ENCODE measurements around the gene CENPVL2.
A peak's percentile ranks its signal among the peaks of the same experiment; 100 is the strongest.
"Not testable (repeated sequence)": the region's sequence is repeated elsewhere in the genome, so short reads cannot be mapped to it uniquely, and the experiment has no call there.

The CENPVL2 gene

DNA sequence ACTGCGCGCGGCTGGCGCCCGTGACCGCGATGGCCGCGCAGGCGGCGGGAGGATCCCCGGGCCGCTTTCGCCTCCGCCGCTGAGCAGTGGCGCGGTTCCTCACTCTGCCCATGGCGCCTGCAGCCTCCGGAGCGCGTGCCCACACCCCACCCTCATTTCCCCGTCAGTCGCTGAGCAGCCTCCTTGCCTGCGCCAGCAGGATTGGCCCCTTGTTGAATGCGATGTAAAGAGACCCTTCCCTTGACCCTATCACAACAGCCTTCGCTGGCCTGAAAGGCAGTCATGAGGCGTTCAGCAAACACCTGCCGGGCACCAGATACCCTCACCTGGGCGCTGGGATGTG lies at the start of gene CENPVL2:
TSS of gene CENPVL2 (minus strand) at position 112 of the 343 bp plus-strand sequence. CDS start at position 112, 0 bp downstream.
- DNase-seq (ENCODE audit: low spot score): not testable (repeated sequence)

DNA sequence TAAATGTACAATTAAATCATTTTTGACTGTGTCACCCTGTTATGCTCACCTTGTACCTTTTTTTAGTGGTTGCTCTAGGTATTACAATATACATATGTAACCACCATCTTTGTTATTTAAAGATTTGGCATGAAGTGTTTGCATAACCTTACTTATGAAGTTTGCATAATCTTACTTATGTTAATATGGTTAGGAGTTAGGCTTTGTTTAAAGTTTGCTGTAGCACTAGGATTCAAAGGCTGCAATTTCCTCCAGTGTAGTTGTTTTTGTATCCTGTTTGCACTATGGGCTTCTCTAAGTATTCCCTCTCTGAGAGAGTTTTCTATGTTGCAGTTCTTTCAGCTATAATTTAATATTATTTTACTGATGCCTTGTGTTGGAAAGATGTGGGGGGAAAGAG lies 45.6 kb upstream of the CENPVL2 start:
- no peak for DNase-seq (ENCODE audit: low spot score)

DNA sequence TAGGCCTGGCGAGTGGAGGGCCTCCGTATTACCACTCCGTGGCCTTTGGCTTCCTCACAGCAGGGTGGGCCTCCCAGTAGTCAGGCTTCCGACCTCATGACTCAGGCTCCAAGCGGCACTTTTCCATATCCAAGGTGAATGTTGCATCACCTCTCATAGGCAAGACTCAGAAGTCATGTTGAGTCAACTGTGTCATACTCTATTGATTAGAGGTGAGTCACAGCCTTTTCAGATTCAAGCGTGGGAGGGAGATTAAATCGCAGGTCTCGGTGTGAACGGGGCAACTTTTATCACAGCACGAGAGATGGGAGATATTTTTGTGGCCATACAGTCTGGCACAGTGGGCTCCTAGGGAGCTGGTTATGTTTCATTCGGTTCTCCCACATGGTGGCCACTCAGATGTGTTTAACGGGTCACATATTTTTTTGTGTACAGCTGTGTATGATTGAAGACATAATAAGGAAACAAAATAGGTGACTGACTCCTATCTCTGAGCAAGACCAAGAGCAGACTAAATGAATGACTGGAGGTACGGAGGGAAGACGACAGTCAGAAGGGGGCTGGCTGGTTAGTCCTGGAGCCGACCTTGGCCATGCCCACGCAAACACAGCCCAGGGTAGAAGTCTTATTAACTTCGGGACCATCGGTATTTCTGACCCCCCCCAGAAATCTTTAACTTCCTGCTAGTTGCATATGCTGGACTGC lies 30.5 kb upstream of the CENPVL2 start:
- DNase-seq (ENCODE audit: low spot score): not testable (repeated sequence)

DNA sequence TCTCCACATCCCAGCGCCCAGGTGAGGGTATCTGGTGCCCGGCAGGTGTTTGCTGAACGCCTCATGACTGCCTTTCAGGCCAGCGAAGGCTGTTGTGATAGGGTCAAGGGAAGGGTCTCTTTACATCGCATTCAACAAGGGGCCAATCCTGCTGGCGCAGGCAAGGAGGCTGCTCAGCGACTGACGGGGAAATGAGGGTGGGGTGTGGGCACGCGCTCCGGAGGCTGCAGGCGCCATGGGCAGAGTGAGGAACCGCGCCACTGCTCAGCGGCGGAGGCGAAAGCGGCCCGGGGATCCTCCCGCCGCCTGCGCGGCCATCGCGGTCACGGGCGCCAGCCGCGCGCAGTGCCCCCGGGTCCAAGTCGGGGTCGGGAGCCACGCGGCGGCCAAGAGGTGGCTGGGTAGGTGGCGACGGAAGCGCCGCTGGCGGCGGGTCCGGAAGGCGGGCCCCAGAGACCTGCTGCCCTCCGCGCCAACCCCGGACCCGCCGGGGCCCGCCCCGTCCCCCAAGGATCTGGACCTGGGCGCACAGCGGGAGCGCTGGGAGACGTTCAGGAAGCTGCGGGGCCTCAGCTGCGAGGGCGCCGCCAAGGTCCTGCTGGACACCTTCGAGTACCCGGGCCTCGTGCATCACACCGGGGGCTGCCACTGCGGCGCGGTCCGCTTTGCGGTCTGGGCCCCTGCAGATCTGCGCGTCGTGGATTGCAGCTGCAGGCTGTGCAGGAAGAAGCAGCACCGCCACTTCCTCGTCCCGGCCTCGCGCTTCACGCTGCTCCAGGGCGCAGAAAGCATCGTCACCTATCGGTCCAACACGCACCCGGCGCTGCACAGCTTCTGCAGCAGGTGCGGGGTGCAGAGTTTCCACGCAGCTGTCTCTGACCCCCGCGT lies 27.9 kb upstream of the CENPVL2 start, which contains the start of gene CENPVL1:
TSS of gene CENPVL1 (plus strand) at position 236 of the 888 bp plus-strand sequence. CDS start at position 236, 0 bp downstream.
- DNase-seq (ENCODE audit: low spot score): not testable (repeated sequence)

DNA sequence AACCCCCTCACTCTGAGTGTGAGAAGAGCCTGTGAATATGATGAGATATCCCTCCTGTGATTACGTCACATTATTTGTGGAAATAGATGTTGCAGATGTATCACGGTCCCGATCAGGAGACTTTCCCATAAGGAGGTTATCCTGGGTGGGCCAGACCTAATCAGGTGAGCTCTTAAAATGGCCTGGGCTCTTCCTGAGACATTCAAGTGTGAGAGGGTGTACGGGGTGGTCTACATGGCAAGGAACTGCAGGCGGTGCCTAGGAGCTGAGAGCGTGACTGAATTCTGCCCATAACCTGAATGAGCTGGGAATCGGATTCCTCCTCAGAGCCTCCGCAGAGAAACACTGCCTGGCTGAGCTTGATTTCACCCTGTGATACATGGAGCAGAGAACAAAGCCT lies 14.8 kb upstream of the CENPVL2 start:
- peak; percentile 18 for DNase-seq (ENCODE audit: low spot score)

DNA sequence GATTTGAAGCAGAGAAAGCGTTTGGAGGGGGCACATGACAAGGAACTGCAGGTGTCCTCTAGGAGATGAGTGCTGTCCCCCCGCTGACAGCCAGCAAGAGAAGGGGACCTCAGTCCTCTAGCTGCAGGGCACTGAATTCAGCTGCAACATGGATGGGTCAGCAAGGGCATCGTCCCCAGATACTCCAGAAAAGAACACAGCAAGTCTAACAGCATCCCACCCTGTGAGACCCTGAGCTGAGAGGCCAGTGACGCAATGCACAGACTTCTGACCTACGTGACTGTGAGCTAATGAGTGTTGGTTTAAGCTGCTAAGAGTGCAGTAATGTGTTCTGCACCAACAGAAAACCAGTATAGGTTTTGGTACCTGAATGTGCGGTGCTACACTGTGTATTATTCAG lies 11.6 kb upstream of the CENPVL2 start:
- DNase-seq (ENCODE audit: low spot score): peak; percentile 5

DNA sequence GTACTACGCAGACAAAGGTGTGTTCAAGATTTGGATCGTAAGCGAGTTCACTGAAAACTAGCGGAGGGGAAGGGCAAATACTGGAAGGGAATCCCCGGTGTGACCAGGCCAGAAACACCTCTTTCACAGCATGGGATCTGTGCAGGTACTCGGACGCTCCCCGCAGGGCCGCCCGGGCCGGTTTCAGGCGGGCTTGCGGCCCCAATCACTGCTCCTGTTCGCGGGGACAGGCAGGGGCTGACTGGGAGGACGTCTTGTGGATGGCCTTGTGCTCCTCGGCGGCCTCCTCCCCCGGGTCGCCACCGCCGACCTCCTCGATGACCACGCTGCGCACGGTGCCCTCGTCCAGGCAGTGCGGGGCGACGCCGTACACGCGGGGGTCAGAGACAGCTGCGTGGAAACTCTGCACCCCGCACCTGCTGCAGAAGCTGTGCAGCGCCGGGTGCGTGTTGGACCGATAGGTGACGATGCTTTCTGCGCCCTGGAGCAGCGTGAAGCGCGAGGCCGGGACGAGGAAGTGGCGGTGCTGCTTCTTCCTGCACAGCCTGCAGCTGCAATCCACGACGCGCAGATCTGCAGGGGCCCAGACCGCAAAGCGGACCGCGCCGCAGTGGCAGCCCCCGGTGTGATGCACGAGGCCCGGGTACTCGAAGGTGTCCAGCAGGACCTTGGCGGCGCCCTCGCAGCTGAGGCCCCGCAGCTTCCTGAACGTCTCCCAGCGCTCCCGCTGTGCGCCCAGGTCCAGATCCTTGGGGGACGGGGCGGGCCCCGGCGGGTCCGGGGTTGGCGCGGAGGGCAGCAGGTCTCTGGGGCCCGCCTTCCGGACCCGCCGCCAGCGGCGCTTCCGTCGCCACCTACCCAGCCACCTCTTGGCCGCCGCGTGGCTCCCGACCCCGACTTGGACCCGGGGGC lies 567 bp downstream of the CENPVL2 start:
- DNase-seq (ENCODE audit: low spot score): not testable (repeated sequence)

DNA sequence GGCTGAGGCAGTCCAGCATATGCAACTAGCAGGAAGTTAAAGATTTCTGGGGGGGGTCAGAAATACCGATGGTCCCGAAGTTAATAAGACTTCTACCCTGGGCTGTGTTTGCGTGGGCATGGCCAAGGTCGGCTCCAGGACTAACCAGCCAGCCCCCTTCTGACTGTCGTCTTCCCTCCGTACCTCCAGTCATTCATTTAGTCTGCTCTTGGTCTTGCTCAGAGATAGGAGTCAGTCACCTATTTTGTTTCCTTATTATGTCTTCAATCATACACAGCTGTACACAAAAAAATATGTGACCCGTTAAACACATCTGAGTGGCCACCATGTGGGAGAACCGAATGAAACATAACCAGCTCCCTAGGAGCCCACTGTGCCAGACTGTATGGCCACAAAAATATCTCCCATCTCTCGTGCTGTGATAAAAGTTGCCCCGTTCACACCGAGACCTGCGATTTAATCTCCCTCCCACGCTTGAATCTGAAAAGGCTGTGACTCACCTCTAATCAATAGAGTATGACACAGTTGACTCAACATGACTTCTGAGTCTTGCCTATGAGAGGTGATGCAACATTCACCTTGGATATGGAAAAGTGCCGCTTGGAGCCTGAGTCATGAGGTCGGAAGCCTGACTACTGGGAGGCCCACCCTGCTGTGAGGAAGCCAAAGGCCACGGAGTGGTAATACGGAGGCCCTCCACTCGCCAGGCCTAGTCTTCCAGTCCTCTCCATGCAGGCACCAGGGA lies 2.8 kb downstream of the CENPVL2 start:
- not testable (repeated sequence) for DNase-seq (ENCODE audit: low spot score)

DNA sequence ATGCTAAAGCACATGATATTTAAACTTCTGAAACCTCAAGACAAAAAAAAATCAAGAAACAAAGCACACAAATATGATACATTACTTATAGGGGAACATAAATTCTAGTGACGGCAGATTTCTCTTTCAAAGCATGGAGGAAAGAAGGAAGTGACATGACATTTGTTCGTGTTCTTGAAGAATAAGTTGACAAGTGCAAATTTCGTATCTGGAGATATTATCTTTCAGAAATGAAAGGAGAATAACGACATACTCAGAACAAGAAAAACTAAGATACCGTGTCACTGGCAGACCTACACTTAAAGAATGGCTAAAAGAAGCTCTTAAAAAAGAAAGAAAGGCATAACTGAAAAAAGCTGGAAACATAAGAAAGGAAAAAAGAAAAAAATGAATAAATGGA lies 16.6 kb downstream of the CENPVL2 start:
- no peak for DNase-seq (ENCODE audit: low spot score)

DNA sequence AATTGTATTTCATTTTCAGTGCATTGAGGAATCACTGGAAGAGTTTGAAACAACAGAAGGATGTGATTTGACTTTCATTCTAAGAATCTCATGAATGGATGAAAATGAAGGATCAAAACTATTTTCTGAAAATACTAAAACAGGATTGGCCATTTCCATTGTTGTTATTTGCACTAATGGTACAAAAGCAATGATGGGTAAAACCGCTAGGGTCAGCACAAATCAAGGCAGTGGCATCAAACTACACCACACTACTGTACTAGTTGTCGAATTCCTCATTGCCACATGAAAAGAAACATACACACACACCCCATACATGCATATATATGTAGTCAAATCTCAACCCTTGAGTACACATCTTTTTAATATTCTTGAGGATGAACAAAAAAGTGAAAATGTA lies 39.3 kb downstream of the CENPVL2 start:
- DNase-seq (ENCODE audit: low spot score): no peak

DNA sequence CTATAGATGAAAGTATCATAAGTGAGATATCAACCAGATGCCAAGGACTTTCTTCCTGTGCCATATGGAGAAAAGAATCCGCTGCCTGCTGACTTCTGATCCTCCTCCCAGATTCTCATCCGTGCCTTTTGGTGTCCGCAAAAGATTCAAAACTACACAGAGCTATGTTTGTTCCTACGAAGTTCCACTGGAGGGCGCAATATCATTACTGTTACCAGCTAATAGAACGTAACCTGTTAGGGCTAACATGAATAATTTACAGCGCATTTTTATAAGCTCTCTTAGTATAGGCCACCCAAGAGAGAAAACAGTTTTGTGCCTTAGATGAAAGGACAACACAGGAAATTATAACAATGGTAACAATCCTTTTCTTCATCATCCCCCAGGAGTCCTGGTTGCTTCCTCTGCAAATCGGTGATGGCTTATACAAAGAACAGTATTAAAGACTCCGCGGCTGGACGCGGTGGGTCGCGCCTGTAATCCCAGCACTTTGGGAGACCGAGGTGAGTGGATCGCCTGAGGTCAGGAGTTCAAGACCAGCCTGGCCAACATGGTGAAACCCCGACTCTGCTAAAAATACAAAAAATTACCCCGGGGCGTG lies 41.1 kb downstream of the CENPVL2 start:
- no peak for DNase-seq (ENCODE audit: low spot score)

DNA sequence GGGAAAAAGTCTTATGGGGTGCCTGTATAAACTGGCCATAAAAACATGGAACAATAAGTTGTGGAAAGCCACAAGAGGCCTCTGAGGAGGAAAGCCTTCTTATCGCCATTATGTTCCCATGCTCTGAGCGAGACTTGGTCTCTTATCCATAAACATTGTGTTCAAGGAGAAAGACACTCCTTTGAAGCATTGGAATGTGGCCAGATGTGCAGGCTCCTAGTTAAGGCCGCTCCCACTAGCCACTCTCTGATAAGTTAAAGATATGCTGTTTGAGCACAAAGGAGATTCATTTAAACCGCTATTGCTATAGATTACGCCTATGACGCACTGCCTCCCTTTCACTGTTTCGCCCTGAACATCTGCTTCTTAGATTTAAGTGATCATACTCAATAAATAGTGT lies 46.1 kb downstream of the CENPVL2 start:
- not testable (repeated sequence) for DNase-seq (ENCODE audit: low spot score)
